Activated T-cell treated with anti-CD3 and anti-CD28 coated beads, Interleukin-2, amount 50 U/mL, for 72 hours (primary cell): Measurements from ENCODE around the gene TNFSF13. TPM values are rescaled to one million over a fixed set of nuclear protein-coding genes. Genes with fewer than 3 reads are reported as not detected.

Experiments
- ATAC-seq, 2 donors: fragments of 150-1000 bp; cut with Tn5 transposase; replicated peaks in 1 of 2; 2 replicates each; pipeline ENCODE4 v1.10.0; 2021; ENCODE audit warnings: moderate library complexity in 2 of 2, mild to moderate bottlenecking in 1 of 2
- DNase-seq, 2 donors: peaks; one replicate each; pipeline ENCODE4 v3.0.0; 2021 to 2022; ENCODE audit warnings: mixed read lengths in 1 of 2
- H3K27ac Mint-ChIP-seq: one replicate; pipeline ENCODE4 v1.8.0; 2022; ENCODE audit warnings: mild to moderate bottlenecking, moderate library complexity, mixed read lengths
- H3K27me3 Mint-ChIP-seq: one replicate; pipeline ENCODE4 v1.8.0; 2022; ENCODE audit warnings: low read depth, mixed read lengths
- H3K36me3 Mint-ChIP-seq, 2 donors: one replicate each; pipeline ENCODE4 v1.8.0; 2022; ENCODE audit warnings: mixed read lengths in 2 of 2, mild to moderate bottlenecking in 1 of 2; ENCODE audit not compliant: insufficient read depth in 2 of 2
- H3K4me1 Mint-ChIP-seq: one replicate; pipeline ENCODE4 v1.8.0; 2022; ENCODE audit warnings: low read depth, mixed read lengths
- H3K4me3 Mint-ChIP-seq, 2 donors: one replicate each; pipeline ENCODE4 v1.8.0; 2022; ENCODE audit warnings: mild to moderate bottlenecking in 2 of 2, mixed read lengths in 2 of 2, moderate library complexity in 2 of 2
- H3K9me3 Mint-ChIP-seq, 2 donors: one replicate each; pipeline ENCODE4 v1.8.0; 2022; ENCODE audit warnings: mixed read lengths in 2 of 2
- total RNA-seq, 2 donors: library from RNA; stranded (reverse); gene quantifications; one replicate each; pipeline ENCODE4 v1.2.3, GENCODE V29; 2022

Gene TNFSF13
- total RNA-seq, 2 donors from 2014 or later, result 4.3 to 7.8 TPM

DNA sequence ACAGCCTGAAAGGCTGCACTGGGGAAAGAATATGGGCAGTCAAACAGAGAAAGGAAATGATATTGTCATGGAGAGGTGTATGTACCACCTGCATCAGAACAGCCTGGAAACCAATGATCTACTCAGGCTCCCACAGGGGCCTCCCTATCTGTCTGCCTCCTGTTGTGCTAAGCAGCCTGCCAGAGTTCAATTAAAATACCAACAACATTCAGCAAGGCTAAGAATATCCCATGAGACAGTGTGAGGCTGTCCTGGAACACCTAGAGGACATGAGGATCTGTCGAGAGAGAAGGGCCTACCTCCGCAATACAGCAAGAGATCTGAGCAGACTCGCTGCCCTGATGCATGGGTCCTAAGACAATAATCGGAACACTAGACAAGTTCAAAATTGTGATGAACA is 47.7 kb downstream of the TNFSF13 start:
- Mint-ChIP-seq H3K9me3 (no peaks in the 10 kb centered on the region), H3K36me3 (peaks cover 6 to 27% of the 10 kb centered on the region in 2 donors), H3K27ac (no peak overlapping the region), H3K4me3 (no peak overlapping the region), H3K4me1 (peaks cover 17% of the 10 kb centered on the region), H3K27me3 (no peaks in the 10 kb centered on the region)
- no peak for DNase-seq
- ATAC-seq, result no peak

- H3K4me3 Mint-ChIP-seq, result no peak overlapping the region
Measured at GRCh38 chr17:7610641-7611040, 52.1 kb downstream of the TNFSF13 start.

More at GRCh38 chr17:7610641-7611040, 52.1 kb downstream of the TNFSF13 start:
- Mint-ChIP-seq H3K4me1 (peaks cover 43% of the 10 kb centered on the region), H3K27ac (no peak overlapping the region), H3K27me3 (no peaks in the 10 kb centered on the region), H3K36me3 (peaks cover 5 to 18% of the 10 kb centered on the region in 2 donors), H3K9me3 (no peaks in the 10 kb centered on the region)
- DNase-seq, result no peak
- ATAC-seq, result no peak

Other genes starting within 250 kb of the TNFSF13 start
- gene GPS2, start 243.4 kb upstream of the TNFSF13 start, total RNA-seq, result 10 to 100 TPM; 50.5 to 50.7 TPM
- gene NEURL4, start 229.4 kb upstream of the TNFSF13 start, total RNA-seq, result 10 to 100 TPM; 35.7 to 37.6 TPM
- gene ACAP1, start 222.2 kb upstream of the TNFSF13 start, total RNA-seq, result 100 to 1,000 TPM; 690 to 708 TPM
- gene KCTD11, start 206.6 kb upstream of the TNFSF13 start, total RNA-seq, result 1 to 10 TPM; 4.9 to 5.5 TPM
- under 1 TPM in 1 of 2 donors, not detected in 1; 0.34 TPM for gene TMEM95, start 203.6 kb upstream of the TNFSF13 start, total RNA-seq
- 1 to 10 TPM; 5.5 to 6.5 TPM for gene TNK1, start 177.7 kb upstream of the TNFSF13 start, total RNA-seq
- gene PLSCR3, start 164.2 kb upstream of the TNFSF13 start, total RNA-seq, result 10 to 100 TPM; 60.5 to 62.6 TPM
- gene TMEM256, start 154.7 kb upstream of the TNFSF13 start, total RNA-seq, result 10 to 100 TPM; 64.8 to 88.2 TPM
- 10 to 100 TPM; 17.4 to 19.8 TPM for gene NLGN2, start 150.9 kb upstream of the TNFSF13 start, total RNA-seq
- gene SPEM1, start 138.4 kb upstream of the TNFSF13 start, total RNA-seq, result under 1 TPM; 0.58 to 0.67 TPM
- gene SPEM2, start 133.1 kb upstream of the TNFSF13 start, total RNA-seq, result not detected
- gene SPEM3, start 129.9 kb upstream of the TNFSF13 start, total RNA-seq, result not detected
- gene TMEM102, start 123.3 kb upstream of the TNFSF13 start, total RNA-seq, result 10 to 100 TPM; 11.3 to 11.7 TPM
- gene FGF11, start 119.2 kb upstream of the TNFSF13 start, total RNA-seq, result 1 to 10 TPM; 4.9 to 5.3 TPM
- 10 to 100 TPM; 25.5 to 26.8 TPM for gene CHRNB1, start 113.7 kb upstream of the TNFSF13 start, total RNA-seq
- gene ZBTB4, start 79.1 kb upstream of the TNFSF13 start, total RNA-seq, result 10 to 100 TPM; 28.5 to 29.0 TPM
- under 1 TPM in 1 of 2 donors, not detected in 1; 0.25 TPM for gene SLC35G6, start 77.3 kb upstream of the TNFSF13 start, total RNA-seq
- 100 to 1,000 TPM; 211 to 249 TPM for gene POLR2A, start 74.4 kb upstream of the TNFSF13 start, total RNA-seq
- 10 to 100 TPM; 23.2 to 25.5 TPM for gene TNFSF12, start 9.7 kb upstream of the TNFSF13 start, total RNA-seq
- gene SENP3, start 3.2 kb downstream of the TNFSF13 start, total RNA-seq, result 10 to 100 TPM; 41.8 to 55.3 TPM
- 10 to 100 TPM; 10.3 to 28.1 TPM for gene CD68, start 20.9 kb downstream of the TNFSF13 start, total RNA-seq
- gene MPDU1, start 25.1 kb downstream of the TNFSF13 start, total RNA-seq, result 10 to 100 TPM; 44.0 to 51.9 TPM
- gene SOX15, start 31.3 kb downstream of the TNFSF13 start, total RNA-seq, result under 1 TPM; 0.34 to 0.86 TPM
- gene FXR2, start 56.1 kb downstream of the TNFSF13 start, total RNA-seq, result 10 to 100 TPM; 52.5 to 53.3 TPM
- 10 to 100 TPM; 47.6 to 48.9 TPM for gene SAT2, start 69.1 kb downstream of the TNFSF13 start, total RNA-seq
- gene SHBG, start 71.4 kb downstream of the TNFSF13 start, total RNA-seq, result under 1 TPM in 1 of 2 donors, not detected in 1; 0.63 TPM
- under 1 TPM in 1 of 2 donors, not detected in 1; 0.30 TPM for gene ATP1B2, start 92.2 kb downstream of the TNFSF13 start, total RNA-seq
- gene TP53, start 128.7 kb downstream of the TNFSF13 start, total RNA-seq, result 100 to 1,000 TPM; 183 to 189 TPM
- gene WRAP53, start 129.7 kb downstream of the TNFSF13 start, total RNA-seq, result 10 to 100 TPM; 19.0 to 26.7 TPM
- not detected for gene EFNB3, start 146.5 kb downstream of the TNFSF13 start, total RNA-seq
- gene DNAH2, start 159.0 kb downstream of the TNFSF13 start, total RNA-seq, result under 1 TPM; 0.05 to 0.07 TPM